Islet of Langerhans (tissue), 1 donor: ENCODE measurements around the gene C2orf92.
"Not testable (repeated sequence)": the region's sequence is repeated elsewhere in the genome, so short reads cannot be mapped to it uniquely, and the experiment has no call there.

ENCODE experiments used
- FAIRE-seq: peaks from one replicate; lab custom pipeline; 2011; peaks lifted over from hg19 to GRCh38; lab: Jason Lieb, UNC

Gene C2orf92

GRCh38 chr2:97693476-97693875 lies 24.0 kb downstream of the C2orf92 start:
- no peak for FAIRE-seq

DNA sequence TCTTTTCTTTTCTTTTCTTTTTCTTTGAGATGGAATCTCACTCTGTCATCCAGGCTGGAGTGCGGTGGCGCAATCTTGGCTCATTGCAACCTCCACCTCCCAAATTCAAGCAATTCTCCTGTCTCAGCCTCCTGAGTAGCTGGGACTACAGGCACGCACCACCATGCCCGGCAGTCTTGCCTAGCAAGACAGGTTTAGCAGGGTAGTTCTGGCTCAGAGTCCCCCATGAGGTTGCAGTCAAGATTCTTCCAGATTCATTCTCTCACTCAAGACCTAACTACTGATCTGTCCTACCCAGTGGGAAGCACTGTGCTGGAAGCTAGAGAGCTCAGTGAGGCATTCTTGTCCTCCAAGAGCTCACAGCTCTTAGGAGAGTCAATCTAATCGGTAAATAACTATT lies 26.2 kb downstream of the C2orf92 start:
- no peak for FAIRE-seq

DNA sequence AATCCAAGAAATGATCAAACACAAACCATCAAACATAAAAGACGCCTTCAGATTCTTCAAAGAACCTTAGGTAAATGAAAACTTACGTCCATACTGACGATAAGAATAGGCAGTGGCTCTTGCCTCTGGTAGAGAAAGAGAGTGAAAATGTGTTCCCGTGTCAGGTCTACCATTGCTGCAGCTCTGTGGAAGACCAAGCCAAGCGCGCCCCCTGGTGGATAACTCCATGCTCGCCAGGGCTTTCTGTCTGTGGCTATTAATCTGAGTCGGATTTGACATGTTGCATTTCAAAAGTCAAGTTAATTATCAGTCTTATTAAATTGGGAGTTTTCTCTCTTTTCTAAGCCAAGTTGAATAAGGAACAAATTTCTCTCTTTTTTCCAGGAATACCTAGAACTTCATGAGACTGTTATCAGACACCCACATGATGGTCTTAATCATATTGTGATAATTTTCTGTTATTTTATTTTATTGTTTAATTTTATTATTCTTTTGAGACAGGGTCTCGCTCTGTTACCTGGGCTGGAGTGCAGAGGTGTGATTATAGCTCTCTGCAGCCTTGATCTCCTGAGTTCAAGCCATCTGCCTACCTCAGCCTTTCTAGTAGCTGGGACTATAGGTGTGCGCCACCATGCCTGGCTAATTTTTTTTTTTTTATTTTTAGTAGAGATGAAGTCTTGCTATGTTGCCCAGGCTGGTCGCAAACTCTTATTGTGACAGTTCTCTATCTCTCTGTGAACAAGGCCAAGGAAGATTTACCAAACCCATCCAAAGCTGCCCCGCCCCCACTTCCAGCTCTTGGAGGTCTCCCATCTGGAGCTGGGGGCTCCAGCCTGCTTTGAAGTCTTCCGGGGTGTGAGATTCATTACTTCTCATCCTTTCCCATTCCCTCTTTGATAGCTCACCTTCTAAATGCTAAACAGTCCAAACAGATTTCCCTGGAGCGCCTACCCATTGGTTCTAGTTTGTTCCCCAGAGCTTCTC lies 28.0 kb downstream of the C2orf92 start:
- peak; percentile 90 for FAIRE-seq

DNA sequence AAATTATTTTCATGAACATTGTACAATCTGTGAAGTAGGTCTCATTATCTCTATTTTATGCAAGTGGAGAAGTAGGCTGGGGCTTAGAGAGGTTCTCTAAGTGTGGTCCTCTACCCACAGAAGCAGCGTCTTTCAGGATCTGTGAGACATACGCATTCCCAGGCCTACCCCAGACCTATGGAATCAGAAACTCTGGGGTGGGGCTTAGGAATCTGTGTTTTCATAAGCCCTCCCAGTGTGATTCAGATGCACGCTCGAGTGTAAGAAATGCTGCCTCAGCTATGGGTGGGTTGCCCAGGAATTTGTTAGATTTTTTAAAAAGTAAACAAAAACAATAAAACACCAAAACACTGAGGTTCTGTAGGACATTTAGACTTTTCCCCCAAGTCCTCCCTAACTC lies 29.0 kb downstream of the C2orf92 start:
- no peak for FAIRE-seq

- no peak for FAIRE-seq
These were observed 30.4 kb downstream of the C2orf92 start for GRCh38 chr2:97699765-97700444.

- FAIRE-seq: no peak
These were observed 31.7 kb downstream of the C2orf92 start for GRCh38 chr2:97701186-97701585.

GRCh38 chr2:97701851-97702465 lies 32.4 kb downstream of the C2orf92 start:
- FAIRE-seq: no peak

GRCh38 chr2:97702731-97703470 lies 33.4 kb downstream of the C2orf92 start:
- FAIRE-seq: no peak

DNA sequence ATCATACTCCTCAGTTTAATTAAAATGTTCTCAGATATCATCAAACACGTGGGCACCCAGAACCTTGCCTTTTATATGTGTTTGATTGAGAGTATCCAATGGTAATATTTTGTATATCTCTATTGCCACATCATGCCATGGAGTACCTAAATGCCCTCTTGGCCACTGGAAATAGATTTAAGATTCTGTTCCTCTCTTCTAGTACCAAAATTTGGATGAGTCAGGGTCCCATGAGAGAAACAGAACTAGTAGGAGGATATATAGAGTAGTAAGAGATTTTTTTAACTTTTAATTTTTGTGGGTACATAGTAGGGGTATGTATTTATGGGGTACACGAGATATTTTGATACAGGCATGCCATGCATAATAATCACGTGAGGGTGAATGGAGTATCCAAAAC lies 34.2 kb downstream of the C2orf92 start:
- no peak for FAIRE-seq

GRCh38 chr2:97704989-97705388 lies 35.5 kb downstream of the C2orf92 start:
- FAIRE-seq: no peak

GRCh38 chr2:97706112-97706511 lies 36.6 kb downstream of the C2orf92 start:
- FAIRE-seq: no peak

DNA sequence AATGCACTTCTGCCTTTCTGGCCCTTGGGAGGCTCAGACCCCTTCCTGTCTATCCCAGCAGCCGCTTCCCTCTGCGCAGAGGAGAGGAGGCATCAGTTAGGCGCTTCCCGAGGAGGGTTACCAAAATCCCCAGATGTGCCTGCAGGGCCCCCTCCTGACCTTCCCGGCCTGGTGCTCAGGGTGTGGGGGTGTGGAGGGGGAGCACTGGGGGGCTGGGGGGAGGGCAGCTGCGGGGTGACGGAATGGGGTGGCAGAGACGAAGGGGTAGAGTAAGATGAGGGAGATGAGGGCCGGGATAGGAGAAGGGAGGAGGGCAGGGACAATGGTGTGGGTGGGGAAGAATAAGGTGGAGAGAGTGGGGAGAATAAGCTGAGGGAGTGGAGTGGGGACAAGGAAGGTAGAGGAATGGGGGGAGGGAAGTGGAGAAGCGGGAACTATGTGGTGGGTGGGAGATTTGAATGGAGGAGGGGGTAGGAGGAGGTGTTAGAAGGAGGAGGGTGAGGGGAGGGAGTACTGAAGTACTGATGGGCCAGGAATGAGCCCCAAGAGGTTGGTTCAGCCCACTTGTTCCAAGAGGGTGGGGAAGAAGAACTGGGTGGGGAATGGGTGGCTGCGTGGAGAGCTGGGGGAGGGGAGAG lies 37.3 kb downstream of the C2orf92 start:
- no peak for FAIRE-seq

DNA sequence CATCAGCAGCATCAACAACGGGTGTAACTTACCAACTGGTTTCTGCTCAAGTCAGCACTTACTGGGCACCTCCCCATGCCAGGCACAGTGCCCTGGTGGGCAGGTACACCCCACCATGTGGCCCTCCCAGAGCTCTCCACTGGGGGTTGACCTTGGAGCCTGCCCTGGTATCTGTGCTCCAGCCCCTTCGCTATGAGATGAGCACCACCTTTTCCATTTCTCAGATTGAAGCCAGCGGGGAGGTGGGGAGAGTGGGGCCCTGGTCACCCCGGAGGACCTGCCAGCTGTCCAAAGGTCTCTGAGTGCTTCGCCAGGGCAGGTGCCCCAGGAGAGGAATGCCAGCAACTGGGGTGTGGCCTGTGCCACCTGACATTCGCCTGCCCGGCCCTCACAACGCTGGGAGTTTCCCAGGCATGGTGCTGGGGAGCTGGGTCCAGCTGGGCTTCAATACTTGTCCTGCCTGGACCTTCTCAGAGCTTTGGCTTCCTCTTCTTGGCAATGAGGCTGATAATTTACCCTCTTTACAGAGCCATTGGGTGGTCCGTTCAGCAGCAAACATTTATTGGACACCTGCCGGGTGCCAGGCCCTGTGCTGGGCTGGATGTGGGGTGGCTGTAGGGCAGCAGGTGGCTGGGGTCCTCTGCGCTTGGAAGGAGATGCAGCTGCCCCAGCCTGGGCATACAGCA lies 38.0 kb downstream of the C2orf92 start:
- no peak for FAIRE-seq

DNA sequence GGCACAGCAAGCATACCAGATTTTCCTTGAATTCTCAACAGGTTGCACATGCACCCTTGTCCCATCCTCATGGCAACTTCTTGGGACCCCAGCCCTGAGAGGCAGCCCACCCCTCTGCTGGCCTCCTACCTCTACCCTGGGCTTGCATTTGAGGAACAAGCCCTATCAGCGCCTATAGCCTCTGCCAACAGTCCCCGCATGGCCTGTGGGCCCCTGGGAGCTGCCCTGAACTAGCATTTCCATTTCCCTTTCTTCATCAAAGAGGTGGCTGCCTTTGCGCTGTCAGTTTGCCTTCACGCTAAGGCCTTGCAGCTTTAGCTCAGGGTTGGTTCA lies 38.5 kb downstream of the C2orf92 start:
- FAIRE-seq: no peak

DNA sequence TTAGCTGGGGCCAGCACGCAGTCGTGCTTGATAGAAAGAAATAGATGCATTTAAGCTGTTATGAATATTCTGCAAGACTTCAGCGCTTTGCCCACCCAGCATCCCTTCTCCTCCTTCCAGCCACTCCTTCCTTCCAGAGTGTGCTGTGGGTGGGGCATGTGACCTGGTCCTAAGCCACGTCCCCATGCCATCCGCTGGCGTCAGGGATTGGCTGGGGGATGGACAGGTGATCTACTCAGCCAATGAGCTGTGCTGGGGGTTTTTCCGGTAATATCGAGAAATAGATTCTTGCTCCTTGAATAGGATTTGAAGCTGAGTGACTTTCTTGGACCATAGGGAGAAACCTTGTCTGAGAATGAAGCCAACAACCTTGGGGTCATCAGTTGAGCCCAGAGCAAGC lies 39.1 kb downstream of the C2orf92 start:
- FAIRE-seq: no peak

- no peak for FAIRE-seq
These were observed 41.8 kb downstream of the C2orf92 start for GRCh38 chr2:97711394-97711711.

- FAIRE-seq: not testable (repeated sequence)
These were observed 42.7 kb downstream of the C2orf92 start for GRCh38 chr2:97712175-97712574.

GRCh38 chr2:97712693-97713295 lies 43.3 kb downstream of the C2orf92 start:
- FAIRE-seq: no peak

DNA sequence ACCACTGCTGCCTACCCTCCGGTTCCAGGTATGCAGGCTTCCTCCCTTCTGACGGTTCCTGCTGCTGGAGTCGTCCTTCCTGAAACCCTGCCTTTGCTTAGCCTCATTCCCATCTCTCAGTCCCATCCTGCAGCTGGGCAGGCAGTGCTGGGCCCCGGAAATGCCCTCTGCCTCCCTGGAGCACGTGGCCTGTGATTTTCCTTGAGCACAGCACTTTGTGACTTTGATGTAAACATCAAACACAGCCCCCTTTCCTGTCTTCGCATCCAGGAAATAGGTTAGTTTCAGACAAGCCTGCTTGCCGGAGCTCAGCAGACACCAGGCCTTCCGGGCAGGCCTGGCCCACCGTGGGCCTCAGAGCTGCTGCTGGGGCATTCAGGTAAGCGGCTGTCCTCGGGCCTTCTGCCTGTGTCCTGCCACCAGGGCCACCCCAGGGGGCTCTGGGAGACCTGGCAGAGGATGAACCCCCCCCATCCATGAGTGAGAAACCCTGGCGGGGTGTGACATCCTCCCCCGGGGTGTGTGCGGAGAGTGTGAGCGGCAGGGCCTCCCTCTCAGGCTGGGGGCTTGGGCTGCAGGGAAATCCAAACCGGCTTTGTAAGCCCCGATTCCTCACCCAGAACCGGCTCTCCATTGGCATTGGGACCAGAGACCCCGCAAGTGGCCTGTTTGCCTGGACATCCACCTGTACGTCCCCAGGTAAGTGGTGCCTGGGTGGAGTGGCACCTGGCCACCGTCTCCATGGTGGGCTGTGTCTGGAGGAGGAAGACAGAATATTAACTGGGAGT lies 44.0 kb downstream of the C2orf92 start, which contains the start of gene ZAP70:
Gene ZAP70 (plus strand): TSS at position 281 of the 788 bp plus-strand sequence. CDS start 10,461 bp downstream, outside the sequence.
- FAIRE-seq: no peak
